ENCODE results near the gene PROX1.

- TF ChIP-seq CTCF (optimal IDR thresholded peaks at IDR 0.05 in 1 of 3, IDR thresholded peaks at IDR 0.05 in 1 of 3, conservative IDR thresholded peaks at IDR 0.05 in 1 of 3; ENCODE audit: extremely low read depth in 1 of 3, insufficient read depth in 2 of 3, low read length in 3 of 3) = no peak
- TF ChIP-seq EZH2 (IDR thresholded peaks at IDR 0.05; ENCODE audit: low read length) = no peak
These were observed 19.5 kb upstream of the PROX1 start for GRCh38 chr1:213968146-213968825.

Measured in keratinocyte (primary cell).